Right lobe of liver (tissue), 6 donors: ENCODE results near the gene TPSD1. TPM values are rescaled to one million over a fixed set of nuclear protein-coding genes. Genes with fewer than 3 reads are reported as not detected.
"Not testable (repeated sequence)": the region's sequence is repeated elsewhere in the genome, so short reads cannot be mapped to it uniquely, and the experiment has no call there.

Source experiments
- ATAC-seq, 4 donors: fragments of 200-7000 bp; cut with Tn5 transposase; one replicate each; pipeline ENCODE4 v1.9.1; 2020; ENCODE audit warnings: mild to moderate bottlenecking in 4 of 4, moderate library complexity in 4 of 4
- DNase-seq, 3 donors: peaks; one replicate each; pipeline ENCODE4 v3.0.0-alpha.2; 2020
- H3K27ac ChIP-seq, 3 donors: fragments of 200-600 bp; one replicate each; pipeline ENCODE4 v1.8.0; 2022
- H3K27me3 ChIP-seq, 2 donors: fragments of 200-600 bp; one replicate each; pipeline ENCODE4 v1.8.0; 2022
- H3K36me3 ChIP-seq, 4 donors: fragments of 200-600 bp; sonication (generic) in 1 of 4; one replicate each; pipeline versions ENCODE4 v1.5.1 to v1.8.0; 2017 to 2022; ENCODE audit warnings: control low read depth in 1 of 4
- H3K4me1 ChIP-seq, 4 donors: fragments of 200-600 bp; sonication (generic) in 1 of 4; one replicate each; pipeline versions ENCODE4 v1.5.1 to v1.8.0; 2017 to 2022; ENCODE audit warnings: control low read depth in 1 of 4
- H3K4me3 ChIP-seq, 3 donors: fragments of 200-600 bp; one replicate each; pipeline ENCODE4 v1.8.0; 2022
- H3K9me3 ChIP-seq, 4 donors: fragments of 200-600 bp; sonication (generic) in 1 of 4; one replicate each; pipeline versions ENCODE4 v1.5.1 to v1.8.0; 2017 to 2022; ENCODE audit warnings: control low read depth in 1 of 4
- POLR2A ChIP-seq: fragments of 450-650 bp; IDR thresholded peaks from one replicate; pipeline ENCODE4 v1.6.1; 2017; ENCODE audit warnings: antibody characterized with exemption, mild to moderate bottlenecking
- WGBS: methylation state at CpG from one replicate; pipeline ENCODE4 v1.1.6; 2018; ENCODE audit warnings: low coverage, low lambda C conversion rate; ENCODE audit not compliant: insufficient coverage; ENCODE audit errors: missing lambda C conversion rate; 5-methylcytosine and 5-hydroxymethylcytosine counted together
- intact Hi-C, 2 donors: fragments of 100-400 bp; cut with DNase I; formaldehyde crosslinking; loops; one replicate each; pipeline versions ENCODE4 v1.11.2 to v1.14.1; 2022
- total RNA-seq, 6 experiments: library from RNA; depleted of rRNA in 2 of 6; stranded (reverse); fragments of >200 nt in 2 of 6; fragmentation: NEBNext Ultra II Directional in 3 of 6; extraction: Animal tissue kit (Norgen Biotek cat#: 25700) in 3 of 6; gene quantifications; one replicate each; pipeline versions ENCODE4 v1.1.0 to v1.2.4, GENCODE V29; 2016 to 2023
- TF ChIP-seq, protein P1 (sequence below), 4 donors: fragments of 200-600 bp in 3 of 4; fragments of 450-650 bp in 1 of 4; IDR thresholded peaks; one replicate each; pipeline versions ENCODE4 v1.5.1 to v1.8.0; 2016 to 2022; ENCODE audit warnings: antibody characterized with exemption in 4 of 4, mild to moderate bottlenecking in 2 of 4
- donor health status: DM: no; HTN: yes; CAD: no.
- donor health status: DM: no; HTN: no; CAD: no.
- donor health status: DM: no; HTN: no; CAD: no.
- donor health status: DM: no; HTN: yes; CAD: no.
- donor health status: DM: no; HTN: yes; CAD: no.

The TPSD1 gene
- total RNA-seq, 6 experiments from 2014 or later: not detected

DNA sequence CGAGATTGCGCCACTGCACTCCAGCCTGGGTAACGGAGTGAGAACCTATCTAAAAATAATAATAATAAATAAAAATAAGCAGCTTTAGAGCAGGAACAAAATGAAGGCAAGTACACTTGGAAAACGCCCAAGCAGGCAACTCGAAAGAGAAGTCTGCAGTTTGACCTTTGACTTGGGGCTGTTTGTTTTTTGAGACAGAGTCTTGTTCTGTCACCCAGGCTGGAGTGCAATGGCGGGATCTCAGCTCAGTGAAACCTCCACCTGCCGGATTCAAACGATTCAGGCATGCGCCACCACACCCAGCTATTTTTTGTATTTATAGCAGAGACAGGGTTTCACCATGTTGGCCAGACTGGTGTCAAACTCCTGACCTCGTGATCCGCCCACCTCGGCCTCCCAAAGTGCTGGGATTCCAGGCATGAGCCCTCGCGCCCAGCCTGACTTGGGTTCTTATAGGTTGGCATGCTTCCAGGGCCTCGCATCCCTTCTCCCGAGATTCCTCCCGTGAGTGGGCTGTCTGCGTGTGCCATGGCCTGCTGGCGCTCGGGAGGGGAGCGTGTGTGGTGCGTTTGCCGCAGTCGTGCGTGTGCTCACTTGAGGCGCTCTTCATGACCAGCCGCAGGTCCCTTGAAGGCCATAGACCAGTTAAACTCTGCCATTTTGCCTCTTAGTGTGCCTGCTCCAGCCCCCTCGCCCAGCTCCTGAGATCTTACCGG is 35.1 kb downstream of the TPSD1 start:
- WGBS: 15% methylated on average over 12 of the region's 29 CpGs
- Histone ChIP-seq H3K9me3 (no peaks in the 10 kb centered on the region), H3K4me1 (peaks cover 0 to 17% (median 2%) of the 10 kb centered on the region in 4 donors), H3K27ac (peak overlapping the region; percentile 53 to 76 (median 57)), H3K36me3 (no peaks in the 10 kb centered on the region), H3K4me3 (peak overlapping the region in 2 of 3 donors; percentile 28 to 29), H3K27me3 (no peaks in the 10 kb centered on the region)
- TF ChIP-seq, protein P1, sequence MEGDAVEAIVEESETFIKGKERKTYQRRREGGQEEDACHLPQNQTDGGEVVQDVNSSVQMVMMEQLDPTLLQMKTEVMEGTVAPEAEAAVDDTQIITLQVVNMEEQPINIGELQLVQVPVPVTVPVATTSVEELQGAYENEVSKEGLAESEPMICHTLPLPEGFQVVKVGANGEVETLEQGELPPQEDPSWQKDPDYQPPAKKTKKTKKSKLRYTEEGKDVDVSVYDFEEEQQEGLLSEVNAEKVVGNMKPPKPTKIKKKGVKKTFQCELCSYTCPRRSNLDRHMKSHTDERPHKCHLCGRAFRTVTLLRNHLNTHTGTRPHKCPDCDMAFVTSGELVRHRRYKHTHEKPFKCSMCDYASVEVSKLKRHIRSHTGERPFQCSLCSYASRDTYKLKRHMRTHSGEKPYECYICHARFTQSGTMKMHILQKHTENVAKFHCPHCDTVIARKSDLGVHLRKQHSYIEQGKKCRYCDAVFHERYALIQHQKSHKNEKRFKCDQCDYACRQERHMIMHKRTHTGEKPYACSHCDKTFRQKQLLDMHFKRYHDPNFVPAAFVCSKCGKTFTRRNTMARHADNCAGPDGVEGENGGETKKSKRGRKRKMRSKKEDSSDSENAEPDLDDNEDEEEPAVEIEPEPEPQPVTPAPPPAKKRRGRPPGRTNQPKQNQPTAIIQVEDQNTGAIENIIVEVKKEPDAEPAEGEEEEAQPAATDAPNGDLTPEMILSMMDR (IDR thresholded peaks at IDR 0.05): no peak
- TF ChIP-seq POLR2A: no peak
- DNase-seq (peak in 1 of 3 donors; percentile 69), ATAC-seq (peak; percentile 70 to 85 (median 76))
- intact Hi-C loops: no loop called here

DNA sequence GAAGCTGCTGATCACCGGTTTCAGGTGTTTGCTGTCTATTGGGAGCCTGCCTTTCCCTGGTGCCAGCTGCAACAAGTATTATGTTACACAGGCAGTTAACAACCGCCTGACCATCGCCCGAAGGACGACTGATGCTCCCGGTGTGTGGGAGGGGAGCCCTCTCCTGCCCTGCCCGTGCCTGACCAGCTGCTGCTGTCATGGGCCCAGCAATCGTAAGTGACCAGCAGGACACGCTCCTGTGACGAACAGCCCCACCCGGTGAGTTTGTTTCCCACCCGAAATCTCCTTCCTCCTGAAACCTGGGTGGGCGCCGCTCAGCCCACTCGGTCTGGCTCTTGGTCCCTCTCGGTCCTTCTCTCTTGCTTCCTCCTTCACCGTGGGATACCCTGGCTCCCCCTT is 35.7 kb downstream of the TPSD1 start:
- no peak for TF ChIP-seq POLR2A
- TF ChIP-seq, protein P1 (IDR thresholded peaks at IDR 0.05): no peak
- DNase-seq (peak in 1 of 3 donors; percentile 61), ATAC-seq (peak; percentile 57 to 66 (median 62))
- no peaks in the 10 kb centered on the region for H3K36me3 ChIP-seq
- no peaks in the 10 kb centered on the region for H3K9me3 ChIP-seq
- H3K4me1 ChIP-seq: peaks cover 0 to 17% (median 3%) of the 10 kb centered on the region in 4 donors
- H3K4me3 ChIP-seq: peak overlapping the region in 2 of 3 donors; percentile 28 to 29
- H3K27ac ChIP-seq: peak overlapping the region; percentile 53 to 76 (median 57)
- intact Hi-C loops: no loop called here
- H3K27me3 ChIP-seq: no peaks in the 10 kb centered on the region
- 24% methylated on average over 9 of the region's 17 CpGs for WGBS

GRCh38 chr16:1292208-1292607 is 36.3 kb downstream of the TPSD1 start:
- H3K36me3 ChIP-seq, H3K9me3 ChIP-seq, ATAC-seq, DNase-seq, H3K27me3 ChIP-seq, H3K27ac ChIP-seq, intact Hi-C loops, H3K4me3 ChIP-seq: not testable (repeated sequence)
- WGBS: 77% methylated on average over 4 of the region's 6 CpGs
- peaks cover 0 to 24% (median 6%) of the 10 kb centered on the region in 4 donors for H3K4me1 ChIP-seq

GRCh38 chr16:1292808-1293207 is 36.9 kb downstream of the TPSD1 start:
- 79% methylated on average over 5 of the region's 8 CpGs for WGBS

DNA sequence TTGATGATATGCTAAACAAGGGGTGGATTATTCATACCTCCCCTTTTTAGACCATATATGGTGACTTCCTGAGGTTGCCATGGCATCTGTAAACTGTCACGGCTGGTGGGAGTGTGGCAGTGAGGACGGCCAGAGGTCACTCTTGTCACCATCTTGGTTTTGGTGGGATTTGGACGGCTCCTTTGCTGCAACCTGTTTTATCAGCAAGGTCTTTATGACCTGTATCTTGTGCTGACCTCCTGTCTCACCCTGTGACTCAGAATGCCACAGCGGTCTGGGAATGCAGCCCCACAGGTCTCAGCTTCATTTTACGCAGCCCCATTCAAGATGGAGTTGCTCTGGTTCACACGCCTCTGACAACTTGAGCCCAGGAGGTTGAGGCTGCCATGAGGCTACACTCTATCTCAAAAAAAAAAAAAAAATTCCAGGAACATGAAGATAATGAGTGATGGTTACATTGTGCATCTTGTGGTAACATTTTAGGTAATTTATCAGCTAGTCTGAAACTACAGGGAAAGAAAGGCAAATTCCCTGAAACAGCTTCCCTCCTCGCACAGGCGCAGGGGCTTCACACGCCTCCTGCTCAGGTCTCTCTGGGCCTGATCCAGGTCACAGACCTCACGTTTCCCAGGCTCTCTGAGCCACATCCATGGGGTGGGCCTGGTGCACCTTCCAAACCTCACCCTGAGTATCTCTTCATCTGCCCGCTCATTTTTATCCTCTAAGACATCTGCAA is 38.2 kb downstream of the TPSD1 start:
- intact Hi-C loops: no loop called here
- H3K36me3 ChIP-seq: no peaks in the 10 kb centered on the region
- H3K4me1 ChIP-seq: peaks cover 0 to 32% (median 9%) of the 10 kb centered on the region in 4 donors
- WGBS: 71% methylated on average over 6 of the region's 11 CpGs
- ATAC-seq: no peak
- no peaks in the 10 kb centered on the region for H3K9me3 ChIP-seq
- TF ChIP-seq, protein P1 (IDR thresholded peaks at IDR 0.05): no peak
- TF ChIP-seq POLR2A: no peak
- no peaks in the 10 kb centered on the region for H3K27me3 ChIP-seq
- no peak overlapping the region for H3K27ac ChIP-seq
- DNase-seq: no peak
- H3K4me3 ChIP-seq: no peak overlapping the region

More at GRCh38 chr16:1292808-1293207, 36.9 kb downstream of the TPSD1 start:
- intact Hi-C loops, H3K27ac ChIP-seq, H3K9me3 ChIP-seq, H3K27me3 ChIP-seq, DNase-seq, H3K36me3 ChIP-seq, H3K4me3 ChIP-seq, ATAC-seq: not testable (repeated sequence)
- H3K4me1 ChIP-seq: peaks cover 0 to 28% (median 9%) of the 10 kb centered on the region in 4 donors
